ENCODE results near the gene GAS2L3.

DNA sequence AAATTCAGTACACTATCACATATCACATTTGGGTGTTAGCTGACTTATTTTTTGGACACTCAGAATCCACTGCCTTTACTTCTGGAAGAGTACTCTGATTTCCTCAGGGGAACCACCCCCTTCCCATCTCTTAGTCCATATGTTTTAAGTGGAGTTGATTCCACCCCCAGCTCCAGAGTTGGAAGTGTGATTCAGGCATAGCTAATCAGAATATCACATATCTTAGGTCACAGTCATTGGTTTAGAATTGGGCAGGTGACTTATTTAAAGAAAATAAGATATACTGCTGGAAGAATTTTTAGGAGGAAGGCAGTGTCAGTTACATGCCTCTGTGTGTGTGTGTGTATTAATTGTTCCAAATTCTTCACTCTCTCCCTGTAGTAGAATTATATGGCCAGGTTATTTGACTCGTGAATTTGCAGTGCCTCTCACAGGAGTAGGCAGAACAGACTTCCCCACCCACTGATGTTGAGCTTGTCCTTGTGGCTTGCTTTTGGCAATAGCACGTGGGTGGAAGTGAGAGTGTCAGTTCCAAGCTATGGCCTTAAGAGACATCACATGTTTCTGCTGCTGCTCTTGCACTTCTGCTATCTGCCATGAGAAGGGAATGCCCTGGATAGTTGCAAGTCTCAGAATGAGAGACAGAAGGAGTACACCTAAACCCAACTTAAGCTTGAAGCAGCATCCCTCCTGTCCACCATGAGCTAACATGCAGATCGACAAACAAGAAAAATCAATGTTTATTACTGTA lies 6.4 kb upstream of the GAS2L3 start:
- TF ChIP-seq, protein P1, sequence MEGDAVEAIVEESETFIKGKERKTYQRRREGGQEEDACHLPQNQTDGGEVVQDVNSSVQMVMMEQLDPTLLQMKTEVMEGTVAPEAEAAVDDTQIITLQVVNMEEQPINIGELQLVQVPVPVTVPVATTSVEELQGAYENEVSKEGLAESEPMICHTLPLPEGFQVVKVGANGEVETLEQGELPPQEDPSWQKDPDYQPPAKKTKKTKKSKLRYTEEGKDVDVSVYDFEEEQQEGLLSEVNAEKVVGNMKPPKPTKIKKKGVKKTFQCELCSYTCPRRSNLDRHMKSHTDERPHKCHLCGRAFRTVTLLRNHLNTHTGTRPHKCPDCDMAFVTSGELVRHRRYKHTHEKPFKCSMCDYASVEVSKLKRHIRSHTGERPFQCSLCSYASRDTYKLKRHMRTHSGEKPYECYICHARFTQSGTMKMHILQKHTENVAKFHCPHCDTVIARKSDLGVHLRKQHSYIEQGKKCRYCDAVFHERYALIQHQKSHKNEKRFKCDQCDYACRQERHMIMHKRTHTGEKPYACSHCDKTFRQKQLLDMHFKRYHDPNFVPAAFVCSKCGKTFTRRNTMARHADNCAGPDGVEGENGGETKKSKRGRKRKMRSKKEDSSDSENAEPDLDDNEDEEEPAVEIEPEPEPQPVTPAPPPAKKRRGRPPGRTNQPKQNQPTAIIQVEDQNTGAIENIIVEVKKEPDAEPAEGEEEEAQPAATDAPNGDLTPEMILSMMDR (IDR thresholded peaks at IDR 0.05; ENCODE audit: insufficient read depth, low read length, poor library complexity, severe bottlenecking), result no peak
- TF ChIP-seq EZH2phosphoT487 (conservative IDR thresholded peaks at IDR 0.05; ENCODE audit: low read length), result no peak
